NCI-H128 (cell line): ENCODE measurements around the gene IGSF9B.

Experiments used
- DNase-seq: peaks from one replicate; lab custom pipeline; 2025; ENCODE audit not compliant: unreplicated experiment; lab: John Stamatoyannopoulos, UW

Gene IGSF9B

GRCh38 chr11:133940034-133940433 lies 16.7 kb downstream of the IGSF9B start:
- no peak for DNase-seq

GRCh38 chr11:133939558-133939957 lies 17.2 kb downstream of the IGSF9B start:
- DNase-seq: no peak

- DNase-seq: no peak
Observed at GRCh38 chr11:133938166-133938565, 18.6 kb downstream of the IGSF9B start.

- DNase-seq: no peak
Observed at GRCh38 chr11:133937468-133937867, 19.3 kb downstream of the IGSF9B start.

GRCh38 chr11:133937015-133937414 lies 19.8 kb downstream of the IGSF9B start:
- DNase-seq: no peak

GRCh38 chr11:133936592-133936991 lies 20.2 kb downstream of the IGSF9B start:
- no peak for DNase-seq

- no peak for DNase-seq
Observed at GRCh38 chr11:133936136-133936535, 20.6 kb downstream of the IGSF9B start.

GRCh38 chr11:133935551-133935910 lies 21.2 kb downstream of the IGSF9B start:
- DNase-seq: no peak

- DNase-seq: no peak
Observed at GRCh38 chr11:133934599-133935550, 21.9 kb downstream of the IGSF9B start.

- no peak for DNase-seq
Observed at GRCh38 chr11:133934096-133934495, 22.7 kb downstream of the IGSF9B start.

GRCh38 chr11:133931449-133932060 lies 25.2 kb downstream of the IGSF9B start:
- DNase-seq: no peak

GRCh38 chr11:133930767-133931448 lies 25.9 kb downstream of the IGSF9B start:
- no peak for DNase-seq

GRCh38 chr11:133930053-133930766 lies 26.6 kb downstream of the IGSF9B start:
- no peak for DNase-seq

- DNase-seq: no peak
Observed at GRCh38 chr11:133929401-133930052, 27.2 kb downstream of the IGSF9B start.

GRCh38 chr11:133928628-133929059 lies 28.1 kb downstream of the IGSF9B start:
- peak; percentile 36 for DNase-seq

- DNase-seq: peak; percentile 46
Observed at GRCh38 chr11:133927690-133928627, 28.8 kb downstream of the IGSF9B start.

- DNase-seq: no peak
Observed at GRCh38 chr11:133926466-133927246, 30.1 kb downstream of the IGSF9B start.

GRCh38 chr11:133925756-133926155 lies 31.0 kb downstream of the IGSF9B start:
- no peak for DNase-seq

- DNase-seq: no peak
Observed at GRCh38 chr11:133924661-133925060, 32.1 kb downstream of the IGSF9B start.
